Urinary bladder (tissue), 4 donors: ENCODE results near the gene RIC8B. TPM values are rescaled to one million over a fixed set of nuclear protein-coding genes. Genes with fewer than 3 reads are reported as not detected.

ENCODE experiments used
- DNase-seq: peaks from one replicate; pipeline ENCODE4 v3.0.0-alpha.2; 2015; ENCODE audit errors: extremely low spot score
- H3K27ac ChIP-seq: one replicate; pipeline ENCODE4 v1.5.1; 2013; ENCODE audit warnings: low read depth, mild to moderate bottlenecking, moderate library complexity
- H3K36me3 ChIP-seq: one replicate; pipeline ENCODE4 v1.6.1; 2013; ENCODE audit warnings: mild to moderate bottlenecking, moderate library complexity; ENCODE audit not compliant: insufficient read depth
- H3K4me1 ChIP-seq: one replicate; pipeline ENCODE4 v1.6.1; 2013; ENCODE audit warnings: mild to moderate bottlenecking, moderate library complexity; ENCODE audit not compliant: insufficient read depth
- H3K4me3 ChIP-seq: one replicate; pipeline ENCODE4 v1.5.1; 2013; ENCODE audit warnings: low read depth, low read length
- WGBS: extraction: QIAGEN DNeasy Blood & Tissue Kit; methylation state at CpG from one replicate; pipeline ENCODE4 v1.1.7; 2013; 5-methylcytosine and 5-hydroxymethylcytosine counted together
- polyA plus RNA-seq: library from polyadenylated mRNA; stranded (reverse); fragments of 200-250 nt; gene quantifications from one replicate; pipeline ENCODE4 v1.2.3, GENCODE V29; 2013
- total RNA-seq: library from RNA; depleted of rRNA; stranded (reverse); fragments of >200 nt; gene quantifications from one replicate; pipeline ENCODE4 v1.2.3, GENCODE V29; 2014
- donor health status: healthy with polysubstance abuse.
- donor health status: healthy.

Gene RIC8B
- total and polyA plus RNA-seq, 2 donors: 10.5 to 28.9 TPM

GRCh38 chr12:106847861-106848260, 73.4 kb downstream of the RIC8B start:
- H3K4me1 ChIP-seq: no peaks in the 10 kb centered on the region
- no peak overlapping the region for H3K4me3 ChIP-seq
- peaks cover 1% of the 10 kb centered on the region for H3K36me3 ChIP-seq
- no peak for DNase-seq
- 90% methylated on average over 2 of the region's 2 CpGs for WGBS
- no peak overlapping the region for H3K27ac ChIP-seq

GRCh38 chr12:106851306-106851705, 76.8 kb downstream of the RIC8B start:
- peaks cover 2% of the 10 kb centered on the region for H3K36me3 ChIP-seq
- 90% methylated on average over 5 of the region's 5 CpGs for WGBS
- H3K4me1 ChIP-seq: no peaks in the 10 kb centered on the region
- H3K4me3 ChIP-seq: no peak overlapping the region
- DNase-seq: no peak
- H3K27ac ChIP-seq: no peak overlapping the region

GRCh38 chr12:106854723-106855122, 80.2 kb downstream of the RIC8B start:
- Histone ChIP-seq H3K4me1 (no peaks in the 10 kb centered on the region), H3K27ac (no peak overlapping the region), H3K4me3 (no peak overlapping the region), H3K36me3 (peaks cover 3% of the 10 kb centered on the region)
- no peak for DNase-seq
- WGBS: 94% methylated on average over 4 of the region's 4 CpGs

- WGBS: 96% methylated on average over 2 of the region's 2 CpGs
- Histone ChIP-seq H3K36me3 (peaks cover 3% of the 10 kb centered on the region), H3K4me1 (no peaks in the 10 kb centered on the region), H3K27ac (no peak overlapping the region), H3K4me3 (no peak overlapping the region)
- no peak for DNase-seq
These were observed 80.8 kb downstream of the RIC8B start for GRCh38 chr12:106855221-106855758.

- no peak overlapping the region for H3K27ac ChIP-seq
- DNase-seq: no peak
- no peak overlapping the region for H3K4me3 ChIP-seq
- WGBS: 98% methylated on average over 3 of the region's 3 CpGs
- H3K36me3 ChIP-seq: no peaks in the 10 kb centered on the region
- H3K4me1 ChIP-seq: no peaks in the 10 kb centered on the region
These were observed 87.8 kb downstream of the RIC8B start for GRCh38 chr12:106861984-106862916.

- H3K27ac ChIP-seq: no peak overlapping the region
- no peaks in the 10 kb centered on the region for H3K36me3 ChIP-seq
- WGBS: 50% methylated on average over 1 of the region's 1 CpG
- H3K4me3 ChIP-seq: no peak overlapping the region
- no peak for DNase-seq
- H3K4me1 ChIP-seq: no peaks in the 10 kb centered on the region
These were observed 88.7 kb downstream of the RIC8B start for GRCh38 chr12:106863189-106863588.

GRCh38 chr12:106865683-106866082, 91.2 kb downstream of the RIC8B start:
- no peaks in the 10 kb centered on the region for H3K36me3 ChIP-seq
- no peak for DNase-seq
- H3K4me1 ChIP-seq: no peaks in the 10 kb centered on the region
- no peak overlapping the region for H3K27ac ChIP-seq
- H3K4me3 ChIP-seq: no peak overlapping the region
- 79% methylated on average over 3 of the region's 3 CpGs for WGBS

GRCh38 chr12:106866426-106867080, 92.1 kb downstream of the RIC8B start:
- no peak for DNase-seq
- H3K4me1 ChIP-seq: no peaks in the 10 kb centered on the region
- no peaks in the 10 kb centered on the region for H3K36me3 ChIP-seq
- 86% methylated on average over 5 of the region's 5 CpGs for WGBS
- H3K4me3 ChIP-seq: no peak overlapping the region
- H3K27ac ChIP-seq: no peak overlapping the region

GRCh38 chr12:106867651-106868050, 93.2 kb downstream of the RIC8B start:
- Histone ChIP-seq H3K36me3 (no peaks in the 10 kb centered on the region), H3K4me3 (no peak overlapping the region), H3K4me1 (no peaks in the 10 kb centered on the region), H3K27ac (no peak overlapping the region)
- no peak for DNase-seq
- 63% methylated on average over 3 of the region's 3 CpGs for WGBS

GRCh38 chr12:106868982-106869700, 94.7 kb downstream of the RIC8B start:
- 81% methylated on average over 10 of the region's 10 CpGs for WGBS
- Histone ChIP-seq H3K4me3 (no peak overlapping the region), H3K27ac (no peak overlapping the region), H3K36me3 (no peaks in the 10 kb centered on the region), H3K4me1 (no peaks in the 10 kb centered on the region)
- no peak for DNase-seq

- no peaks in the 10 kb centered on the region for H3K4me1 ChIP-seq
- no peak overlapping the region for H3K27ac ChIP-seq
- no peak overlapping the region for H3K4me3 ChIP-seq
- DNase-seq: no peak
- no peaks in the 10 kb centered on the region for H3K36me3 ChIP-seq
These were observed 95.6 kb downstream of the RIC8B start for GRCh38 chr12:106870116-106870515.

- H3K36me3 ChIP-seq: no peaks in the 10 kb centered on the region
- H3K4me1 ChIP-seq: no peaks in the 10 kb centered on the region
- 86% methylated on average over 1 of the region's 1 CpG for WGBS
- H3K27ac ChIP-seq: no peak overlapping the region
- no peak for DNase-seq
- H3K4me3 ChIP-seq: no peak overlapping the region
These were observed 97.0 kb downstream of the RIC8B start for GRCh38 chr12:106871477-106871876.

- Histone ChIP-seq H3K4me1 (no peaks in the 10 kb centered on the region), H3K36me3 (no peaks in the 10 kb centered on the region)
- DNase-seq: no peak
These were observed 99.5 kb downstream of the RIC8B start for GRCh38 chr12:106873983-106874382.

More at GRCh38 chr12:106873983-106874382, 99.5 kb downstream of the RIC8B start:
- 79% methylated on average over 5 of the region's 5 CpGs for WGBS
- Histone ChIP-seq H3K4me3 (no peak overlapping the region), H3K27ac (no peak overlapping the region)
